HepG2 (cell line): ENCODE results near the gene C5AR2. TPM values are rescaled to one million over a fixed set of nuclear protein-coding genes. Genes with fewer than 3 reads are reported as not detected.
A peak's percentile ranks its signal among the peaks of the same experiment; 100 is the strongest.

Source experiments
- ATAC-seq: fragments of 200-7000 bp; cut with Tn5 transposase; 3 replicates; pipeline ENCODE4 v1.9.1; 2020; ENCODE audit warnings: mild to moderate bottlenecking, moderate library complexity
- BruUV-seq: library from RNA; stranded (reverse); fragments of 400-500 nt; replicated peaks from 2 replicates; lab custom pipeline; 2021; lab: Mats Ljungman, UMichigan
- CTCF ChIA-PET: fragments of 300-600 bp; formaldehyde crosslinking; extraction: SDS; loops from one replicate; lab custom pipeline; 2021; ENCODE audit warnings: low total read pairs, inconsistent platforms, low intra/inter-chr PET ratio; lab: Yijun Ruan, JAX
- POLR2A ChIA-PET: fragments of 350-600 bp; sonication (Branson Sonifier 250); formaldehyde crosslinking; loops from one replicate; lab custom pipeline; 2020; ENCODE audit warnings: antibody characterized with exemption, inconsistent platforms; lab: Yijun Ruan, JAX
- DNase-seq: peaks from one replicate; pipeline ENCODE4 v3.0.0-alpha.2; 2015; ENCODE audit warnings: low spot score
- FAIRE-seq: peaks from 3 replicates; lab custom pipeline; 2011; peaks lifted over from hg19 to GRCh38; lab: Jason Lieb, UNC
- H2AFZ ChIP-seq: one replicate; pipeline ENCODE4 v1.6.1; 2011; ENCODE audit warnings: low read length, inconsistent platforms
- H3K27ac ChIP-seq: fragments of 300-600 bp; 3 replicates; pipeline ENCODE4 v1.8.0; 2011; ENCODE audit warnings: mixed run types, mild to moderate bottlenecking, mixed read lengths, low read length, inconsistent platforms; ENCODE audit not compliant: insufficient read depth; ENCODE audit errors: extremely low read length
- H3K27me3 ChIP-seq, 2 experiments: fragments of 200-600 bp in 1 of 2; 2 replicates in 1 of 2; 3 replicates in 1 of 2; pipeline versions ENCODE4 v1.6.0 to v1.8.0; 2011; ENCODE audit warnings: low read length in 2 of 2, mild to moderate bottlenecking in 2 of 2, moderate library complexity in 2 of 2, inconsistent platforms in 1 of 2; ENCODE audit not compliant: insufficient read depth in 2 of 2, control insufficient read depth in 1 of 2
- H3K36me3 ChIP-seq, 2 experiments: fragments of 200-600 bp in 1 of 2; replicated peaks in 1 of 2; 2 replicates in 1 of 2; 3 replicates in 1 of 2; pipeline versions ENCODE4 v1.5.1 to v1.8.0; 2011; ENCODE audit warnings: low read length in 2 of 2, inconsistent platforms in 1 of 2; ENCODE audit not compliant: insufficient read depth in 2 of 2, control insufficient read depth in 1 of 2
- H3K4me1 ChIP-seq: 2 replicates; pipeline ENCODE4 v1.5.1; 2012; ENCODE audit warnings: low read length, inconsistent platforms; ENCODE audit not compliant: insufficient read depth
- H3K4me2 ChIP-seq: 2 replicates; pipeline ENCODE4 v1.6.0; 2011; ENCODE audit warnings: low read depth, low read length, inconsistent platforms
- H3K4me3 ChIP-seq, 3 experiments: fragments of 200-600 bp in 1 of 3; sonication (generic), shearing (Covaris generic) in 1 of 3; replicated peaks in 1 of 3; 2 replicates each; pipeline ENCODE4 v1.5.1; 2011 to 2016; ENCODE audit warnings: low read length in 3 of 3, inconsistent platforms in 2 of 3, low read depth in 2 of 3, mild to moderate bottlenecking in 2 of 3, control low read depth in 1 of 3, mixed read lengths in 1 of 3; ENCODE audit not compliant: insufficient read depth in 1 of 3
- H3K79me2 ChIP-seq: one replicate; pipeline ENCODE4 v1.6.1; 2011; ENCODE audit warnings: low read length, inconsistent platforms; ENCODE audit not compliant: insufficient read depth
- H3K9ac ChIP-seq: 2 replicates; pipeline ENCODE4 v1.6.0; 2011; ENCODE audit warnings: mild to moderate bottlenecking, low read depth, low read length, inconsistent platforms; ENCODE audit not compliant: insufficient read depth
- H3K9me3 ChIP-seq: 2 replicates; pipeline ENCODE4 v1.5.1; 2012; ENCODE audit warnings: mild to moderate bottlenecking, low read length
- H4K20me1 ChIP-seq: 2 replicates; pipeline ENCODE4 v1.6.0; 2011; ENCODE audit warnings: inconsistent platforms, mild to moderate bottlenecking, low read length, moderate library complexity; ENCODE audit not compliant: insufficient read depth
- CEBPB ChIP-seq: IDR thresholded peaks from 2 replicates; pipeline ENCODE4 v1.6.1; 2011; ENCODE audit warnings: low read depth, low read length, improper control_type of control experiment, borderline replicate concordance
- HOXA3 ChIP-seq: sonication (generic); formaldehyde crosslinking; IDR thresholded peaks from 2 replicates; pipeline ENCODE4 v1.5.0; 2020; ENCODE audit warnings: missing genetic modification reagents
- IKZF1 ChIP-seq: fragments of 450-650 bp; IDR thresholded peaks from 2 replicates; pipeline ENCODE4 v1.7.1; 2016
- ZNF121 ChIP-seq: sonication (generic); formaldehyde crosslinking; IDR thresholded peaks from 2 replicates; pipeline ENCODE4 v1.5.0; 2020; ENCODE audit warnings: mild to moderate bottlenecking, missing genetic modification reagents
- ZNF513 ChIP-seq: sonication (generic); formaldehyde crosslinking; conservative IDR thresholded peaks from 2 replicates; pipeline ENCODE4 v1.5.0; 2020; ENCODE audit warnings: missing genetic modification reagents
- ZNF687 ChIP-seq: sonication (generic); formaldehyde crosslinking; IDR thresholded peaks from 2 replicates; pipeline ENCODE4 v1.5.1; 2020; ENCODE audit warnings: mild to moderate bottlenecking, missing genetic modification reagents, moderate library complexity
- ZNF691 ChIP-seq: sonication (generic); formaldehyde crosslinking; IDR thresholded peaks from 2 replicates; pipeline ENCODE4 v1.4.0; 2020; ENCODE audit warnings: missing genetic modification reagents, low read depth, mild to moderate bottlenecking, borderline replicate concordance
- ZNF710 ChIP-seq: sonication (generic); formaldehyde crosslinking; IDR thresholded peaks from 2 replicates; pipeline ENCODE4 v1.5.0; 2020; ENCODE audit warnings: mild to moderate bottlenecking, missing genetic modification reagents, borderline replicate concordance
- ZNF749 ChIP-seq: sonication (generic); formaldehyde crosslinking; IDR thresholded peaks from 2 replicates; pipeline ENCODE4 v1.8.0; 2022; ENCODE audit warnings: mild to moderate bottlenecking, missing genetic modification reagents, moderate library complexity, borderline replicate concordance
- WGBS: methylation state at CpG from one replicate; pipeline ENCODE4 v1.1.6; 2017; ENCODE audit warnings: low lambda C conversion rate; 5-methylcytosine and 5-hydroxymethylcytosine counted together
- in situ Hi-C: cut with HindIII; loops from 2 replicates; pipeline ENCODE4 v1.10.0; 2017; ENCODE audit warnings: low pct_unique_long_range_greater_than_20kb; ENCODE audit not compliant: extremely low pct_ligation_motif_present
- intact Hi-C: fragments of 100-400 bp; cut with micrococcal nuclease; formaldehyde crosslinking; loops from one replicate; pipeline ENCODE4 v1.10.0; 2022; ENCODE audit not compliant: unreplicated experiment
- polyA plus RNA-seq, 8 experiments: library from polyadenylated mRNA; depleted of rRNA in 3 of 8; stranded (reverse) in 7 of 8; unstranded in 1 of 8; fragments of >200 nt; fragmentation: Illumina TruSeq in 4 of 8; extraction: Trizol in 4 of 8; gene quantifications; 2 replicates each; pipeline versions ENCODE4 v1.2.1 to v1.2.3, GENCODE V29; 2011 to 2016; ENCODE audit warnings: low read depth in 4 of 8, missing spikeins in 1 of 8, mixed read lengths in 1 of 8; ENCODE audit not compliant: insufficient read depth in 1 of 8
- total RNA-seq, 5 experiments: library from RNA; depleted of rRNA; stranded (reverse); fragments of >200 nt; fragmentation: Illumina TruSeq; extraction: Trizol; gene quantifications; 2 replicates each; pipeline ENCODE4 v1.2.3, GENCODE V29; 2016; ENCODE audit warnings: low read depth in 1 of 5

C5AR2 gene
- total and polyA plus RNA-seq, 2 of the 13 experiments (the other 11 are each of a cell fraction or from before 2014, with no cell fraction given), result 0.09 to 0.24 TPM

GRCh38 chr19:47357788-47358680 is 26.1 kb downstream of the C5AR2 start (continued):
- TF ChIP-seq ZNF749 (CRISPR knock-in tag) (0 out of 2 replicates have a peak, but pooled peaks have one; percentile 31), ZNF687 (peak; percentile 24; the same call in 1 of the 2 replicates), ZNF121 (CRISPR knock-in tag) (peak; percentile 76; the same call in 1 of the 2 replicates)

GRCh38 chr19:47358936-47359335 is 27.0 kb downstream of the C5AR2 start:
- DNase-seq, result no peak
- ATAC-seq, result no peak
- no peak overlapping the region for H2AFZ ChIP-seq
- no TSS peak for BruUV-seq
- intact Hi-C loops (no loop called here), in situ Hi-C loops (no loop called here)
- 0 out of 2 replicates have a peak, but pooled peaks cover 1% of the 10 kb centered on the region for H4K20me1 ChIP-seq
- WGBS, result 98% methylated on average over 5 of the region's 6 CpGs
- no peak overlapping the region for H3K4me2 ChIP-seq
- peaks cover 37 to 78% of the 10 kb centered on the region in 2 experiments for H3K36me3 ChIP-seq
- H3K4me3 ChIP-seq, result no peak overlapping the region
- no peak for FAIRE-seq
- no peak overlapping the region for H3K27ac ChIP-seq
- POLR2A ChIA-PET, result no interaction called here
- CTCF ChIA-PET, result no interaction called here
- H3K9me3 ChIP-seq, result no peaks in the 10 kb centered on the region
- peaks cover 2% of the 10 kb centered on the region for H3K4me1 ChIP-seq
- no peaks in the 10 kb centered on the region for H3K79me2 ChIP-seq
- H3K27me3 ChIP-seq, result no peaks in the 10 kb centered on the region
- no peak overlapping the region for H3K9ac ChIP-seq
- TF ChIP-seq ZNF710 (CRISPR knock-in tag) (no peak), ZNF513 (CRISPR knock-in tag) (no peak), HOXA3 (CRISPR knock-in tag) (no peak), ZNF691 (CRISPR knock-in tag) (no peak), CEBPB (no peak), IKZF1 (no peak)
